ENCODE data around the gene GSTM5.
"Not testable (repeated sequence)": the region's sequence is repeated elsewhere in the genome, so short reads cannot be mapped to it uniquely, and the experiment has no call there.

GSTM5 gene

DNA sequence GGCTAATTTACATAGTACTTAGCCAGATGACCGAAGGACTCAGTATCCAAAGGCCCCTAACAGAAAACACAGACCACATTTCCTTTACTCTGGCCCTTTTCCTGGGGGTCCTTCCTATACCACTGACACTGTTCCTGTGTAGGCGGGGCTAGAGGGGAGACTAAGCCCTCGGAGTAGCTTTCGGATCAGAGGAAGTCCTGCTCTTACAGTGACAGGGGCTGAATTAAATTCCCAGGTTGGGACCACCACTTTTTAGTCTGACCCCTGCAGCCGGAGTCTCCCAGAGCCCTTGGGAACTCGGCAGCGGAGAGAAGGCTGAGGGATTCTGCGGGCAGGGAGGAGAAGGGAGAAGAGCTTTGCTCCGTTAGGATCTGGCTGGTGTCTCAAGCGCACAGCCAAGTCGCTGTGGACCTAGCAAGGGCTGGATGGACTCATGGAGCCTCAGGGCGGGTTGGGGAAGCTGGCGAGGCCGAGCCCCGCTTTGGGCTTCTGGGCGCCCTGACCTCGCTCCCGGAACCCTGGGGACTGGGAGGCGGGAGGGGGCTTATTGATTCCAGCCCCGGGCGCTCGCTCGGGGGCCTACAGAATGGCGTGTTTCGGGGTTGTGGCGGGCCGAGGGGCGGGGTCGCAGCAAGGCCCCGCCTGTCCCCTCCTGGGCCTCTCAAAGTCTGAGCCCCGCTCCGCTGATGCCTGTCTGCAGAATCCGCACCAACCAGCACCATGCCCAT is at the start of gene GSTM5:
TSS of gene GSTM5 (plus strand) at position 659 of the 728 bp plus-strand sequence. CDS start at position 721, 62 bp downstream.
- DNase-seq = not testable (repeated sequence)

DNA sequence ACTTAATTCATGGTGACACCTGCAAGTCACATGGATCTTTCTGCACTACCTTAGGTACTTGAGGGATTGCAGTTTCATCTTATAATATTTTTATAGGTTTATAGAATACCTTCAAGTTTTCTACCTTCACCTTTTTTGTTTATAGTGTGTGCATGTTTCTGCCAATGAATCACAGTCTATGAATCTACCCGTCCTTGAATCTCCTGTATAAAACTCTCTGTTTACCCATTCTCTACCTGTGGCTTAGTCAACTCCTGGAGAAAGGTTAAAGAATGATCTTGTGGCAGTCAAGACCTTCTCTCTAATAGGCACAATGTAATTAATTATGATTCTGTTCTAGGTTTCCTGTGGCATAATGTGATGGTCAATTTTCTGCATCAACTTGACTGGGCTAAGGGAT is 47.4 kb upstream of the GSTM5 start:
- DNase-seq = no peak

DNA sequence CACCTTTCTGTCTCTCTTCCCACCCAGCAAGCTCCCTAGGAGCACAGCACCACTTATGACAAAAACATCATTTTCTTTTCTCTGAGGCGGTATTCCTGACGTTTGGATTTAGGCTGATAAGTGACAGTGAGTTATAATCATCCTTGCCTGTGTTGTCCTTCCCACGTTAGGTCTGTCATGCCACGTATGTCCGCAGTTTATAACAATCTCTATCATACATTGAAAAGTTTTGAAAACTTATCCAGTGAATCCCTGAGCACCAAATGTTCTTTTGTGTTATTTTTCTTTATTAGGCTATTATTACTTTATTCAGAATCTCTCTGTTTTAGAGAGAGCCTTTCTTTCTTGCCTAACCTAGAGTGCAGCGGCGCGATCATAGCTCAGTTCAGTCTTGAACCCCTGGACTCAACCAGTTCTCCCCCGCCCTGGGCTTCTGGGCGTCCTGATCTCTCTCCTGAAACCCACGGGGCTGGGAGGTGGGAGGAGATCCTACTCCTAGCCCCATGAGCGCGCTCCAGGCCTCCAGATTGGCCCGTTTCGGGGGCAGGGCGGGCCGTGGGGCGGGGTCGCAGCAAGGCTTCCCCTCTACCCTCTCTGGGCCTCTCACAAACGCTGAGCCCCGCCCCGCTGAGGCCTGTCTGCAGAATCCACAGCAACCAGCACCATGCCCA is 44.5 kb upstream of the GSTM5 start, which contains the start of gene GSTM2:
TSS of gene GSTM2 (plus strand) at position 606 of the 671 bp plus-strand sequence. CDS start at position 665, 59 bp downstream.
- peak; percentile 54 to 73 for DNase-seq

DNA sequence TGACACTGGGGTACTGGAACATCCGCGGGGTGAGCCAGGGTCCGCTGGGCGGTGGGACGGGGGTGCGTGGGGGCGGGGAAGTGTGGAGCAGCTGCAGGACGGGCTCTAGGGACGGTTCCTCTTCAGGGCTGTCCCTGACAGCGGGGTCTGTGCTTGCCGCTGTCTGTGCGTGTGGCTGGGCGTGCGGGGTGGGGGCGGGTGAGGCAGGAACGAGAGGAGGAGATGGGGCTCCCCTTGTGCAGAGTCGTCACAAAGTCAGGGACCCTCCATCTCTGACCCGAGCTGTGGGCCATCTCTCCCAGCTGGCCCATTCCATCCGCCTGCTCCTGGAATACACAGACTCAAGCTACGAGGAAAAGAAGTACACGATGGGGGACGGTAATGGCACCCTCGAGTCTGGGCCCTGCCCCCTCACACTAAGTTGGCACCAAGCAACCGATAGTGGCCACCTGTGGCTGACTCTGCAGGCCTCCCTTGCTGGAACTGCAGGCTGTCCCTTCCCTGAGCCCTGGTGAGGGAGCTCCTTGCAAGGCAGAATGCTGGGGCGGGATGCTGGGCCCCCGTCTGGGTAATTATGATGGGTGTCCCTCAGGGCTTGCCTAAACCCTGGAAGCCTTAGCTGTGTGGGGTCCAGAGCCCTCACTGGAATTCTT is 43.8 kb upstream of the GSTM5 start:
- no peak for DNase-seq

DNA sequence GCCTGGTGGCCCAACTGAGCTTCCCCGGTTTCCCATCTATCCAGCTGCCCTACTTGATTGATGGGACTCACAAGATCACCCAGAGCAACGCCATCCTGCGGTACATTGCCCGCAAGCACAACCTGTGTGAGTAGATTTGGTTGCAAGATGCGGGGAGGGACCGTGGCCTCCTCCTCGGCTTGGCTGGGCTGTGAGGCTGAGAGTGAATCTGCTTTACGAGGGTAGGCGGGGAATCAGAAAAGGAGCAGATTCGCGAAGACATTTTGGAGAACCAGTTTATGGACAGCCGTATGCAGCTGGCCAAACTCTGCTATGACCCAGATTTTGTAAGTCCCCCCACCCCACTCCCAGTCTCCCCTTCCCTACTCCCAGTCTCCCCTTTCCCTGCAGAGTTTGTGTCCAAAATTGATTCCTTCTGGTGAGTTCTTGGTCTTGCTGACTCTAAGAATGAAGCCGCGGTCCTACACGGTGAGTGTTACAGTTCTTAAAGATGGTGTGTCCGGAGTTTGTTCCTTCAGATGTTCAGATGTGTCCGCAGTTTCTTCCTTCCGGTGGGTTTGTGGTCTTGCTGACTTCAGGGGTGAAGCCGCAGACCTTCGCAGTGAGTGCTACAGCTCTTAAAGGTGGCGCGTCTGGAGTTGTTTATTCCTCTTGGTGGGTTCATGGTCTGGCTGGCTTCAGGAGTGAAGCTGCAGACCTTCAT is 42.7 kb upstream of the GSTM5 start:
- no peak for DNase-seq

DNA sequence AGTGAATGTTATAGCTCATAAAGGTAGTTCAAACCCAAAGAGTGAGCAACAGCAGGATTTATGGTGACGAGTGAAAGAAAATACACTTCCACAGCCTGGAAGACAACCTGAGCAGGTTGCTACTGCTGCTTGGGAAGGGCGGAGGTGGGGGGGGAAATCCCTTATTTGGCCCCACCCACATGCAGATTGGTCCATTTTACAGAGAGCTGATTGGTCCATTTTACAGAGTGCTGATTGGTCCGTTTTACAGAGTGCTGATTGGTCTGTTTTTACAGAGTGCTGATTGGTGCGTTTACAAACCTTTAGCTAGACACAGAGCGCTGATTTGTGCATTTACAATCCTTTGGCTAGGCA is 42.1 kb upstream of the GSTM5 start:
- DNase-seq = not testable (repeated sequence)

DNA sequence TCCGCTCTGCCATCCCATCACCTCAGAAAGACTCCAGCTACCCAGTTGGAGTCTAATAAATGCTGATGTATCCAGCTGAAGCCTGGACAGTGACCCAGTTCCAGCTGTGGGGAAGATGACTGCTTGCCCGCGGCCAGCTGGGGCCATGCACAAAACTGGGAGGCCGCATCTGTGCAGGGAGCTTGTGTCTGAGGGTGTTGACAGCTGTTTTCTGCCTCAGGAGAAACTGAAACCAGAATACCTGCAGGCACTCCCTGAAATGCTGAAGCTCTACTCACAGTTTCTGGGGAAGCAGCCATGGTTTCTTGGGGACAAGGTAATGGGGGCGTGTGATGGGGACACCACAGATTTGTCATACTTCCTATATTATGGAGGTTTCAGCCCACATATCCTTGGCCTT is 41.0 kb upstream of the GSTM5 start:
- no peak for DNase-seq

DNA sequence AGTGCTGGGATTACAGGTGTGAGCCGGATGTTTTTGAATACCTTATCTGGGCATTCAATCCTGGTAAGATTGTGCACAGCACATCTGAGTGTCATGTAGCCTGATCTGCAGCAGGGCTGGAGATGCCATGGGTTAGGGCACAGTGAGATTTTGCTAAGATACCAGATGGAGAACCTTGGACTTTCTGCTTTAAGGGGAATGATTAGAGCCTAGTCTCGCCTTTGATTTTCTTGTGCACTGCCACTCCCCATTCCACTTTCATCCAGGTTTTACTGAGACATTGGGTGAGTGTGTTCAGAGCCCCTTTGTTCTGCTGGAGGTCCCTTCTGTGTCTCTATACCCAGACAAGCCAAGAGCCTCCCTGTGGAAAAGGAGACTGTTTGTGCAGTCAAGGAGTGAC is 38.2 kb upstream of the GSTM5 start:
- DNase-seq = not testable (repeated sequence)

DNA sequence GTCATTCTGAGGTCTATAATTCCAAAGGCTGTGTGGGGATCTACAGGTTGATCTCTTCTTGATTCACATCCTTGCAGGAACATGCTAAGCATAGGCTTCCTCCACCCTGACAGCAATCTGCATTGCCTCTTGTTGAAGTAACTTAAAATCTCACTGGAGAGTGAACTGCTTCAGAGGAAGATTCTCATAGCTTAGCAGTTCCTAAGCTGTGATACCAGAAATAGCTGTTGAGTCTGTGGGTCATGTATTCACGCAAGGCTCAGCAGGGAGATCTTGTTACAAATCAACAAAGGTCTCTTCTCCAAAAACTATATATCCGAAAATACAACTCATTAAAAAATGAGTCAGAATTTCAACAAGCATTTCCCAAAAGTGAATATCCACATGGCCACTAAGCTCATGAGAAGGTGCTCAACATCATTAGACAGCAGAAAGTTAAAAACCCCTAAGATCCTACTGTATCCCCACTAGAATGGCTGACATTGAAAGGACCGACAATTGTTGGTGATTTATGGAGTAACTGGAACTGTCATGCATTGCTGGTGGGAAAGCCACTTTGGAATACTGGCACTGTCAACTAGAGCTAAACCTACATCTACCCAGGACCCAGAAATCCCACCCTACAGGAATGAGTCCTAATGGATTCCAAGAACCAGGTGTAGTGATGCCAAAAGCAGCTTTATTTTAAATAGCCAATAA is 35.2 kb upstream of the GSTM5 start:
- not testable (repeated sequence) for DNase-seq

DNA sequence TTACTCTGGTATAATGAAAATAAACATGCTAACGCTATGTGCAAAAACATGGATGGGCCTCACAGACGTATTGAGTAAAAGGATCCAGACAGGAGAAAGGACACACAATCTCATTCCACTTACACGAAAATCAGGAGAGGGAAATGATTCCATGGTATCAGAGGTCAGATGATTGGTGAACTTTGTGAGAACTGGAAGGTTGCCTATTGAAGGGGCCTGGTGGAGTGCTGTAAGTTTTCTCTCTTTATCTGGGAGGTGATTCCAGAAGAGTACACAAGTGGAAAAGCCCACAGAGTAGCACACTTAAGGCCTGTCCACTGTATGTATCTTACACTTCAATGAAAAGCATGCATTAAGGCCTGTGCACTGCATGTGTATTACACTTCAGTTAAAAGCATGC is 34.6 kb upstream of the GSTM5 start:
- no peak for DNase-seq

DNA sequence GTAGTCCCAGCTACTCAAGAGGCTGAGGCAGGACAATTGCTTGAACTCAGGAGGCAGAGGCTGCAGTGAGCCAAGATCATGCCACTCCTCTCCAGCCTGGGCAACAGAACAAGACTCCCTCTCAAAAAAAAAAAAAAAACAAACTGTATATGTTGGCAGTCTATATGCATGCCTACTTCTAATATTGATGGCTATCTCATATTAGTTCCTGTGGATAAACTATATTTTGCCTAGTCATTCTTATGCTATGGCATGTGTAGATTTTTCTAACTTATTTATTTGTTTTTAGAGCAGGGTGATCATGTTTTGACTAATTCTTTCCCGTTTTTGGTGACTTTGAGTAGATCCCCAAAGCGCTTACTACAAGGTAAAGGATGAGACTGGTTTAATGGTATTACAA is 33.4 kb upstream of the GSTM5 start:
- not testable (repeated sequence) for DNase-seq

DNA sequence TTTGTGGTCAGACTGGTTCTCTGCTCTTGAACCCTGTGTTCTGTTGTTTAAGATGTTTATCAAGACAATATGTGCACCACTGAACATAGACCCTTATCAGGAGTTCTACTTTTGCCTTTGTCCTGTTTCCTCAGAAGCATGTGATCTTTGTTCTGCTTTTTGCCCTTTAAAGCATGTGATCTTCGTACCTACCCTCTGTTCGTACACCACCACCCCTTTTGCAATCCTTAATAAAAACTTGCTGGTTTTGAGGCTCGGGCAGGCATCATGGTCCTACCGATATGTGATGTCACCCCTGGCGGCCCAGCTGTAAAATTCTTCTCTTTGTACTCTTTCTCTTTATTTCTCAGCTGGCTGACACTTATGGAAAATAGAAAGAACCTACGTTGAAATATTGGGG is 27.3 kb upstream of the GSTM5 start:
- peak in 1 of 2 donors; percentile 45 for DNase-seq

DNA sequence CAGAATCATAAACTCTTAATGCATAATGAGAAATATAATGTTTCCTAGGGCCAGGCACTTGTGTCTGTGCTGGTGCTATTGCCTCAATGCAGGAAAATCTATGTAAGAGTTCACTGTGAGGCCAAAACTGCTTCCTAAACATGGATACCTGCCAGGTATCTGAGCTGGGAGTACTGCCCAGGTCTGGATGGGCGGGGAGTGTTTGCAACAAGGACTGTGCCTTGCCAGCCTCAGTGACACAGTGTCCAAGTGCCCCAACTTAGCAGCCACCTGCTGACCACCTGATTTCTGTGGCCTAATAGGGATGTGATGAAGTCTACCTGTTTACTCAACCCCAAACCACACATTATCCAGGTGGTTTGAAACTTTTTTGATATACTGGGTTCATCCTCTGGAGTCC is 26.7 kb upstream of the GSTM5 start:
- DNase-seq = not testable (repeated sequence)

DNA sequence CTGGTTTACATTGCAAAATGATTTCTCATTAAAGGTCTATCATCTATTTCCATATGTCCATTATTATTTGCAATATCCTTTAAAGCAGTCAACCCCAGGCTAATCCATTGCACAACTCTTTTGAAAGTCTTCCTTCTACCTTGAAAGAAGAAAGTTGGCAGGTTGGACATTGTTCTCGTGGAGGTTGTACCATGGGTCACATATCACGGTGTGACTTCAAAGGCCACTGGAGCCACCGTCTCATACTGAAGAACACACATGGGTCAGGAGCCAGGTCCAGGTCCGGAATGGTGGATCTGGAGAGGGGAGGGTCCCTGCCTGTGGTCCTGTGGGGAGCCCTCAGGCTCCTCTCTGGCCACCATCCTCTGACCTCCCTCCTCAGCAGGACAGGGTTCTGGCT is 26.2 kb upstream of the GSTM5 start:
- DNase-seq = not testable (repeated sequence)

DNA sequence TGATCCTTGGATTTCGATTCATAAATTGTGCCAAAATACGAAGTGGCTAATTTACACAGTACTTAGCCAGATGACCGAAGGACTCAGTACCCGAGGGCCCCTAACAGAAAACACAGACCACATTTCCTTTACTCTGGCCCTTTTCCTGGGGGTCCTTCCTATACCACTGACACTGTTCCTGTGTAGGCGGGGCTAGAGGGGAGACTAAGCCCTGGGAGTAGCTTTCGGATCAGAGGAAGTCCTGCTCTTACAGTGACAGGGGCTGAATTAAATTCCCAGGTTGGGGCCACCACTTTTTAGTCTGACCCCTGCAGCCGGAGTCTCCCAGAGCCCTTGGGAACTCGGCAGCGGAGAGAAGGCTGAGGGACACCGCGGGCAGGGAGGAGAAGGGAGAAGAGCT is 24.9 kb upstream of the GSTM5 start:
- DNase-seq = not testable (repeated sequence)

DNA sequence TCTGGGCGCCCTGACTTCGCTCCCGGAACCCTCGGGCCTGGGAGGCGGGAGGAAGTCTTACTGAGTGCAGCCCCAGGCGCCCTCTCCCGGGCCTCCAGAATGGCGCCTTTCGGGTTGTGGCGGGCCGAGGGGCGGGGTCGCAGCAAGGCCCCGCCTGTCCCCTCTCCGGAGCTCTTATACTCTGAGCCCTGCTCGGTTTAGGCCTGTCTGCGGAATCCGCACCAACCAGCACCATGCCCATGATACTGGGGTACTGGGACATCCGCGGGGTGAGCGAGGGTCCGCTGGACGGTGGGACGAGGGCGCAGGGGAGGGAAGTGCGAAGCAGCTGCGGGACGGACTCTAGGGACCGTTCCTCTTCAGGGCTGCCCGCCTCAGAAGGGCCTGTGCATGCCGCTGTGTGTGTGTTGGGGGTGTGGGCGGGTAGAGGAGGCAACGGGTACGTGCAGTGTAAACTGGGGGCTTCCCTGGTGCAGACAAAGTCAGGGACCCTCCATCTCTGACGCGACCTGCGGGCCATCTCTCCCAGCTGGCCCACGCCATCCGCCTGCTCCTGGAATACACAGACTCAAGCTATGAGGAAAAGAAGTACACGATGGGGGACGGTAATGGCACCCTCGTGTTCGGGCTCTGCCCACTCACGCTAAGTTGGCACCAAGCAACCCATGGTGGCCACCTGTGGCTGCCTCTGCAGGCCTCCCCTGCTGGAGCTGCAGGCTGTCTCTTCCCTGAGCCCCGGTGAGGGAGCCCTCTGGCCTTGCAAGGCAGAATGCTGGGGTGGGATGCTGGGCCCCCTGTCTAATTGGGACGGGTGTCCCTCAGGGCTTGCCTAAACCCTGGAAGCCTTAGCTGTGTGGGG is 24.2 kb upstream of the GSTM5 start, which contains the start of gene GSTM1:
TSS of gene GSTM1 (plus strand) at position 177 of the 859 bp plus-strand sequence. CDS start at position 234, 57 bp downstream.
- DNase-seq = peak; percentile 63 to 87

DNA sequence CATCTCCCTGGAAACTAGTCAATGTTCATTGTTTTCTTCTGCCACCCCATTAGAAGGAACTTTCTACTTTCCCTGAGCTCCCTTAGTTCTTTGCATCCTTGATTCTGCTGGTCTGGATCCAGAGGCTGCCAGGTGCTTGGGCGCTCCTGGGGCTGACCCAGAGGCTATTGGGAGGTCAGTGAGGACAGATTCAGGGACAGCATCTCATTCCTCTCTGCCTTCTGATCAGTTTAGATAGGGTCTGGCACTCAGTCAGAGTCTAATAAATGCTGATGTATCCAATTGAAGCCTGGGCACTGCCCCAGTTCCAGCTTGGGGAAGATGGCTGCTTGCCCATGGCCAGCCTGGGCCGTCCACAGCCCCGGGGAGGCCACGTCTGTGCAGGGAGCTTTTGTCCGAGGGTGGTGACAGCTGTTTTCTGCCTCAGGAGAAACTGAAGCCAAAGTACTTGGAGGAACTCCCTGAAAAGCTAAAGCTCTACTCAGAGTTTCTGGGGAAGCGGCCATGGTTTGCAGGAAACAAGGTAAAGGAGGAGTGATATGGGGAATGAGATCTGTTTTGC is 22.1 kb upstream of the GSTM5 start:
- DNase-seq = no peak

DNA sequence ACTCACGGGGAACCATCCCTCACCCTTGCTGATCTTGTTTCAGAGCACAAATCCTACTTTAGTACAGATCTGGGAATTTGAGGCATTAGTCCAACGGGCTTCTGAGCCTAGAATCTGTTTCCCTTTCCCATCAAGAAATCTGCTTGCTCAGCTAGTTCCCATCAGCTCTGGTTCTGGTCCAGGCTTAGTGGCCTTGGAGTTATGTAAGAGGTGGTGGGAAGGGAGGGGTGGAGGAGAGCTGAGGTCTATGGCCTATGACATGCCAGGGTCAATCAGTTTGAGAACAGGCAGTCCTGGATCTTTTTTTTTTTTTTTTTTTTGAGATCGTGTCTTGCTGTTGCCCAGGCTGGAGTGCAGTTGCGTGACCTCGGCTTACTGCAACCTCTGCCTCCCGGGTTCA is 20.3 kb upstream of the GSTM5 start:
- DNase-seq = peak in 1 of 2 donors; percentile 17

DNA sequence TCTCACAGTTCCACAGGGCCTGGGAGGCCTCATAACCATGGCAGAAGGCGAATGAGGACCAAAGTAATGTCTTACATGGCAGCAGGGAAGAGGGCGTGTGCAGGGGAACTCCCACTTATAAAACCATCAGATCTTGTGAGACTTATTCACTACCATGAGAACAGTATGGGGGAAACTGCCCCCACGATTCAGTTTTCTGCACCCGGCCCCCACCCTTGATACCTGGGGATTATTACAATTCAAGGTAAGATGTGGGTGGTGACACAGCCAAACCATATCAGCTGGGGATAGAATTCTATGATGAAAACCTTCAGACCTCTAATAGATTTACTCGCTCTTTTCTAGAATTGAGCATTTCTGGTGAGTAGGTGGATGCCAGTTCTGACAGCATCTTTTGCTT is 17.7 kb upstream of the GSTM5 start:
- DNase-seq = peak in 1 of 2 donors; percentile 19

DNA sequence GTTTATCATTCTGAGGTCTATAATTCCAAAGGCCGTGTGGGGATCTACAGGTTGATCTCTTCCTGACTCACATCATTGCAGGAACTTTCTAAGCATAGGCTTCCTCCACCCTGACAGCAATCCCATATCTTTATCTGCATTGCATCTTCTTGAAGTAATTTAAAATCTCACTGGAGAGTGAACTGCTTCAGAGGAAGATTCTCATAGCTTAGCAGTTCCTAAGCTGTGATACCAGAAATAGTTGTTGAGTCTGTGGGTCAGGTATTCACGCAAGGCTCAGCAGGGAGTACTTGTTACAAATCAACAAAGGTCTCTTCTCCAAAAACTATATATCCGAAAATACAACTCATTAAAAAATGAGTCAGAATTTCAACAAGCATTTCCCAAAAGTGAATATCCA is 16.9 kb upstream of the GSTM5 start:
- DNase-seq = not testable (repeated sequence)

DNA sequence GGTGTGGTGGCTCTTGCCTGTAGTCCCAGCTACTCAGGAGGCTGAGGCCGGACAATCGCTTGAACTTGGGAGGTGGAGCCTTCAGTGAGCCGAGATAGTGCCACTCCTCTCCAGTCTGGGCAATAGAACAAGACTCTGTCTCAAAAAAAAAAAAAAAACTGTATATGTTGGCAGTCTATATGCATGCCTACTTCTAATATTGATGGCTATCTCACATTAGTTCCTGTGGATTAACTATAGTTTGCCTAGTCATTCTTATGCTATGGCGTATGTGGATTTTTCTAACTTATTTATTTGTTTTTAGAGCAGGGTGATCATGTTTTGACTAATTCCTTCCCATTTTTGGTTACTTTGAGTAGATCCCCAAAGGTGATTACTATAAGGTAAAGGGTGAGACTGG is 15.0 kb upstream of the GSTM5 start:
- no peak for DNase-seq
